GM12878 (cell line): ENCODE measurements around the gene PRKCE.

ENCODE experiments used
- NR2C2 ChIP-seq: IDR thresholded peaks from 2 replicates; pipeline ENCODE4 v1.6.1; 2011; ENCODE audit warnings: borderline replicate concordance, low read depth; ENCODE audit not compliant: control insufficient read depth, insufficient read length
- USF2 ChIP-seq: IDR thresholded peaks from 2 replicates; pipeline ENCODE4 v1.6.1; 2011; ENCODE audit warnings: low read depth, low read length, improper control_type of control experiment, borderline replicate concordance

- no peak for TF ChIP-seq USF2
- TF ChIP-seq NR2C2: no peak
Measured at GRCh38 chr2:45743531-45744396, 92.3 kb downstream of the PRKCE start.
